HCT116 (cell line): ENCODE results near the gene UBE2R2. TPM values are rescaled to one million over a fixed set of nuclear protein-coding genes. Genes with fewer than 3 reads are reported as not detected.

ENCODE experiments used
- ATAC-seq: fragments of 200-7000 bp; cut with Tn5 transposase; 2 replicates; pipeline ENCODE4 v1.9.1; 2020; ENCODE audit warnings: mild to moderate bottlenecking, moderate library complexity
- BruUV-seq: library from RNA; stranded (reverse); fragments of 400-500 nt; replicated peaks from 2 replicates; lab custom pipeline; 2021; lab: Mats Ljungman, UMichigan
- CTCF ChIA-PET: fragments of 300-600 bp; sonication (Branson Sonifier 250); formaldehyde crosslinking; loops from one replicate; lab custom pipeline; 2021; ENCODE audit warnings: antibody characterized with exemption; lab: Charles Lee
- POLR2A ChIA-PET: fragments of 300-600, 350-600 bp; sonication (Branson Sonifier 250); formaldehyde crosslinking; loops from one replicate; lab custom pipeline; 2021; ENCODE audit warnings: antibody characterized with exemption; lab: Charles Lee
- RAD21 ChIA-PET, 2 experiments: fragments of 300-600 bp; sonication (Branson Sonifier 250); formaldehyde crosslinking; loops; one replicate each; lab custom pipeline; 2023; ENCODE audit warnings: low total read pairs in 2 of 2; ENCODE audit not compliant: uncharacterized antibody in 2 of 2, unreplicated experiment in 2 of 2, low non-redundant PET in 1 of 2; lab: Charles Lee
- DNase-seq: peaks from one replicate; pipeline ENCODE4 v3.0.0-alpha.2; 2010; ENCODE audit warnings: low read depth, low spot score
- H2AFZ ChIP-seq: fragments of 200-600 bp; shearing (Covaris generic), sonication (generic); 2 replicates; pipeline ENCODE4 v1.6.1; 2017; ENCODE audit warnings: low read depth, mixed run types, mixed read lengths, antibody characterized with exemption, low read length; ENCODE audit not compliant: poor library complexity, severe bottlenecking
- H3K27ac ChIP-seq: 2 replicates; pipeline ENCODE4 v1.5.1; 2012; ENCODE audit warnings: low read depth, low read length
- H3K27me3 ChIP-seq: fragments of 200-600 bp; sonication (generic); 2 replicates; pipeline ENCODE4 v1.6.1; 2016; ENCODE audit warnings: mixed run types, low read length, mixed read lengths; ENCODE audit not compliant: insufficient read depth
- H3K36me3 ChIP-seq, 2 experiments: fragments of 200-500 bp in 1 of 2; fragments of 200-600 bp in 1 of 2; sonication (Bioruptor generic) in 1 of 2; sonication (generic) in 1 of 2; 2 replicates each; pipeline versions ENCODE4 v1.5.1 to v1.6.1; 2014 to 2016; ENCODE audit warnings: low read length in 2 of 2, inconsistent platforms in 1 of 2, mixed read lengths in 1 of 2, mixed run types in 1 of 2; ENCODE audit not compliant: insufficient read depth in 2 of 2, control insufficient read depth in 1 of 2
- H3K4me1 ChIP-seq, 2 experiments: fragments of 200-600 bp in 1 of 2; sonication (generic) in 1 of 2; 2 replicates each; pipeline versions ENCODE4 v1.5.1 to v1.6.1; 2012 to 2017; ENCODE audit warnings: low read length in 2 of 2, inconsistent platforms in 1 of 2, mild to moderate bottlenecking in 1 of 2, mixed read lengths in 1 of 2, mixed run types in 1 of 2, moderate library complexity in 1 of 2; ENCODE audit not compliant: insufficient read depth in 2 of 2, control insufficient read depth in 1 of 2
- H3K4me2 ChIP-seq: fragments of 200-600 bp; sonication (generic); 2 replicates; pipeline ENCODE4 v1.6.1; 2017; ENCODE audit warnings: mixed run types, low read length, mixed read lengths
- H3K4me3 ChIP-seq, 2 experiments: fragments of 200-600 bp in 1 of 2; sonication (generic) in 1 of 2; replicated peaks in 1 of 2; 2 replicates each; pipeline ENCODE4 v1.5.1; 2011 to 2016; ENCODE audit warnings: low read length in 2 of 2, control low read depth in 1 of 2, low read depth in 1 of 2, mild to moderate bottlenecking in 1 of 2, mixed read lengths in 1 of 2, mixed run types in 1 of 2
- H3K79me2 ChIP-seq: fragments of 200-600 bp; sonication (generic); 2 replicates; pipeline ENCODE4 v1.6.1; 2017; ENCODE audit warnings: mild to moderate bottlenecking, mixed run types, low read length, moderate library complexity, mixed read lengths; ENCODE audit not compliant: insufficient read depth
- H3K9ac ChIP-seq: fragments of 200-600 bp; sonication (generic); 2 replicates; pipeline ENCODE4 v1.6.1; 2016; ENCODE audit warnings: low read length, mixed read lengths
- H3K9me2 ChIP-seq: fragments of 200-600 bp; sonication (generic), shearing (Covaris generic); 2 replicates; pipeline ENCODE4 v1.6.1; 2017; ENCODE audit warnings: mixed run types, mild to moderate bottlenecking, moderate library complexity; ENCODE audit not compliant: insufficient read depth
- H3K9me3 ChIP-seq, 2 experiments: fragments of 200-500 bp in 1 of 2; fragments of 200-600 bp in 1 of 2; sonication (Bioruptor generic) in 1 of 2; sonication (generic) in 1 of 2; 2 replicates each; pipeline ENCODE4 v1.6.1; 2014 to 2017; ENCODE audit warnings: low read length in 2 of 2, mixed read lengths in 2 of 2, inconsistent platforms in 1 of 2, low read depth in 1 of 2, mild to moderate bottlenecking in 1 of 2, mixed run types in 1 of 2, moderate library complexity in 1 of 2; ENCODE audit not compliant: control insufficient read depth in 1 of 2, insufficient read depth in 1 of 2
- H4K20me1 ChIP-seq: fragments of 200-600 bp; sonication (generic), shearing (Covaris generic); 2 replicates; pipeline ENCODE4 v1.6.1; 2017; ENCODE audit warnings: mixed run types, mild to moderate bottlenecking, moderate library complexity; ENCODE audit not compliant: insufficient read depth
- EZH2 ChIP-seq: fragments of 200-600 bp; sonication (generic); IDR thresholded peaks from 2 replicates; pipeline ENCODE4 v1.6.1; 2017; ENCODE audit warnings: antibody characterized with exemption, mixed run types
- JUND ChIP-seq: IDR thresholded peaks from 2 replicates; pipeline ENCODE4 v1.6.1; 2012
- POLR2AphosphoS5 ChIP-seq: IDR thresholded peaks from 2 replicates; pipeline ENCODE4 v1.6.1; 2011; ENCODE audit warnings: mild to moderate bottlenecking, low read depth, low read length, moderate library complexity
- REST ChIP-seq: IDR thresholded peaks from 2 replicates; pipeline ENCODE4 v1.6.1; 2012; ENCODE audit warnings: low read depth
- SRF ChIP-seq: IDR thresholded peaks from 2 replicates; pipeline ENCODE4 v1.6.1; 2012; ENCODE audit warnings: low read depth
- TCF7L2 ChIP-seq: IDR thresholded peaks from 2 replicates; pipeline ENCODE4 v1.7.0; 2011; ENCODE audit warnings: borderline replicate concordance, inconsistent platforms; ENCODE audit not compliant: insufficient read depth, insufficient read length; ENCODE audit errors: extremely low read depth
- intact Hi-C: fragments of 100-400 bp; cut with micrococcal nuclease; formaldehyde crosslinking; loops from 2 replicates; pipeline ENCODE4 v1.10.0; 2022
- total RNA-seq: library from RNA; stranded (reverse); gene quantifications from one replicate; pipeline ENCODE4 v1.2.1, GENCODE V29; 2021; ENCODE audit not compliant: unreplicated experiment

UBE2R2 gene
- total RNA-seq, 1 experiment from 2014 or later = 47.0 TPM

- TF ChIP-seq REST = no peak
- no peak for TF ChIP-seq POLR2AphosphoS5
Measured at GRCh38 chr9:33917036-33917435, 100.1 kb downstream of the UBE2R2 start (continued).

- ChIA-PET POLR2A (no interaction called here), RAD21 (no interaction called here)
- ATAC-seq (no peak), DNase-seq (no peak)
- Histone ChIP-seq H3K4me3 (no peak overlapping the region), H3K9ac (no peak overlapping the region), H3K9me3 (no peaks in the 10 kb centered on the region), H3K4me1 (no peaks in the 10 kb centered on the region), H3K36me3 (peaks cover 20 to 66% of the 10 kb centered on the region in 2 experiments), H3K4me2 (no peak overlapping the region), H3K27me3 (no peaks in the 10 kb centered on the region), H3K9me2 (no peaks in the 10 kb centered on the region), H4K20me1 (peaks cover 3% of the 10 kb centered on the region; the same call in 1 of the 2 replicates), H3K79me2 (peaks cover 19% of the 10 kb centered on the region; the same call in 1 of the 2 replicates)
- BruUV-seq = TSS peak; percentile 21
- intact Hi-C loops = loop anchor here (10.0 kb wide), 1 partner anchor 105 kb away; the partner anchor contains the start of gene UBE2R2
- no peak for TF ChIP-seq REST
- TF ChIP-seq EZH2 = no peak
- TF ChIP-seq TCF7L2 = no peak
- no peak for TF ChIP-seq JUND
- TF ChIP-seq SRF = no peak
- TF ChIP-seq, all 23 proteins: peak for 0
- CTCF ChIA-PET = interaction anchor here (1.4 kb wide), 1 partner anchor 35 kb away, joined by 3 read pairs; no protein-coding TSS in a partner anchor
- no peak overlapping the region for H2AFZ ChIP-seq
- H3K27ac ChIP-seq = no peak overlapping the region
Measured at GRCh38 chr9:33919276-33919897, 102.4 kb downstream of the UBE2R2 start.
